Spleen (tissue), 11 donors: ENCODE data around the gene IQCC. TPM values are rescaled to one million over a fixed set of nuclear protein-coding genes. Genes with fewer than 3 reads are reported as not detected.

ENCODE experiments used
- DNase-seq: peaks from one replicate; pipeline ENCODE4 v3.0.0-alpha.2; 2020
- H3K27ac ChIP-seq, 8 donors: fragments of 200-600 bp; sonication (generic) in 7 of 8; 1 replicate in 4 of 8; 2 replicates in 4 of 8; pipeline versions ENCODE4 v1.5.0 to v1.8.0; 2016 to 2021; ENCODE audit warnings: inconsistent platforms in 4 of 8, mild to moderate bottlenecking in 4 of 8, moderate library complexity in 1 of 8
- H3K27me3 ChIP-seq, 7 donors: fragments of 200-600 bp; sonication (generic) in 6 of 7; replicated peaks in 1 of 7; 1 replicate in 4 of 7; 2 replicates in 3 of 7; pipeline versions ENCODE4 v1.5.0 to v1.8.0; 2016 to 2021; ENCODE audit warnings: inconsistent platforms in 3 of 7, mild to moderate bottlenecking in 1 of 7
- H3K36me3 ChIP-seq, 6 donors: fragments of 200-600 bp; sonication (generic) in 5 of 6; 1 replicate in 4 of 6; 2 replicates in 2 of 6; pipeline versions ENCODE4 v1.5.0 to v1.8.0; 2016 to 2021; ENCODE audit warnings: inconsistent platforms in 2 of 6
- H3K4me1 ChIP-seq, 6 donors: fragments of 200-600 bp; sonication (generic) in 5 of 6; 1 replicate in 3 of 6; 2 replicates in 3 of 6; pipeline versions ENCODE4 v1.5.0 to v1.8.0; 2016 to 2021; ENCODE audit warnings: inconsistent platforms in 3 of 6
- H3K4me3 ChIP-seq, 8 donors: fragments of 200-600 bp; sonication (generic) in 7 of 8; 1 replicate in 4 of 8; 2 replicates in 4 of 8; pipeline versions ENCODE4 v1.5.0 to v1.8.0; 2016 to 2021; ENCODE audit warnings: inconsistent platforms in 4 of 8, mild to moderate bottlenecking in 4 of 8, moderate library complexity in 2 of 8
- H3K9me3 ChIP-seq, 8 donors: fragments of 200-600 bp; sonication (generic) in 7 of 8; 1 replicate in 4 of 8; 2 replicates in 4 of 8; pipeline versions ENCODE4 v1.5.0 to v1.8.0; 2016 to 2021; ENCODE audit warnings: inconsistent platforms in 4 of 8
- CTCF ChIP-seq, 11 experiments: fragments of 200-600 bp in 7 of 11; fragments of 450-650 bp in 4 of 11; sonication (generic) in 4 of 11; IDR thresholded peaks in 8 of 11; conservative IDR thresholded peaks in 3 of 11; 1 replicate in 7 of 11; 2 replicates in 4 of 11; pipeline versions ENCODE4 v1.4.0 to v1.8.0; 2016 to 2021; ENCODE audit warnings: antibody characterized with exemption in 11 of 11, inconsistent platforms in 4 of 11, mild to moderate bottlenecking in 1 of 11
- POLR2A ChIP-seq, 3 donors: fragments of 450-650 bp; IDR thresholded peaks; one replicate each; pipeline ENCODE4 v1.5.1; 2017; ENCODE audit warnings: antibody characterized with exemption in 3 of 3, mild to moderate bottlenecking in 1 of 3
- POLR2AphosphoS5 ChIP-seq, 3 donors: sonication (generic); formaldehyde crosslinking; IDR thresholded peaks; one replicate each; pipeline ENCODE4 v1.5.1; 2017; ENCODE audit warnings: antibody characterized with exemption in 3 of 3
- WGBS, 5 donors: extraction: QIAGEN DNeasy Blood & Tissue Kit in 3 of 5; methylation state at CpG; one replicate each; pipeline versions ENCODE4 v1.1.5 to v1.1.7; 2013 to 2018; 5-methylcytosine and 5-hydroxymethylcytosine counted together
- intact Hi-C: fragments of 100-400 bp; cut with DNase I; formaldehyde crosslinking; loops from one replicate; pipeline ENCODE4 v1.15.0; 2023; ENCODE audit warnings: low total_unique reads
- polyA plus RNA-seq, 3 donors: library from polyadenylated mRNA; stranded (reverse); fragments of 200-250 nt; gene quantifications; one replicate each; pipeline ENCODE4 v1.2.1, GENCODE V29; 2013
- total RNA-seq, 7 donors: library from RNA; depleted of rRNA in 3 of 7; stranded (reverse); fragments of >200 nt in 3 of 7; fragmentation: NEBNext Ultra II Directional in 4 of 7; extraction: Animal tissue kit (Norgen Biotek cat#: 25700) in 4 of 7; gene quantifications; one replicate each; pipeline versions ENCODE4 v1.1.0 to v1.2.1, GENCODE V29; 2016 to 2021
- donor health status: healthy with polysubstance abuse.
- donor health status: DM: no; HTN: no; CAD: no; lungs with moderate emphysema.
- donor health status: DM: no; HTN: no; CAD: no.
- donor health status: Bipolar disorder and iron deficiency.
- donor health status: healthy.
- donor health status: DM: no; HTN: no; CAD: no.
- donor health status: DM: yes; HTN: yes; CAD: no.

Gene IQCC
- total and polyA plus RNA-seq, 10 donors: 1.2 to 2.4 (median 1.7) TPM

GRCh38 chr1:32186491-32186890 is 19.0 kb upstream of the IQCC start:
- TF ChIP-seq CTCF (IDR thresholded peaks at IDR 0.05 in 8 of 11, conservative IDR thresholded peaks at IDR 0.05 in 3 of 11) (no peak), POLR2A (IDR thresholded peaks at IDR 0.05) (no peak), POLR2AphosphoS5 (IDR thresholded peaks at IDR 0.05) (no peak)
- H3K9me3 ChIP-seq: no peaks in the 10 kb centered on the region
- H3K36me3 ChIP-seq: peaks cover 4 to 100% (median 87%) of the 10 kb centered on the region in 6 donors
- H3K27ac ChIP-seq: no peak overlapping the region
- intact Hi-C loops: no loop called here
- DNase-seq: no peak
- WGBS, 5 donors: 91 to 97% (median 95%) methylated on average over 2 of the region's 2 CpGs
- H3K27me3 ChIP-seq: no peaks in the 10 kb centered on the region
- peaks cover 11 to 51% (median 42%) of the 10 kb centered on the region in 6 donors for H3K4me1 ChIP-seq
- no peak overlapping the region for H3K4me3 ChIP-seq

- Histone ChIP-seq H3K4me3 (no peak overlapping the region), H3K27ac (no peak overlapping the region), H3K36me3 (peaks cover 4 to 100% (median 92%) of the 10 kb centered on the region in 6 donors), H3K27me3 (no peaks in the 10 kb centered on the region), H3K9me3 (no peaks in the 10 kb centered on the region), H3K4me1 (peaks cover 4 to 37% (median 29%) of the 10 kb centered on the region in 6 donors)
- TF ChIP-seq POLR2A (IDR thresholded peaks at IDR 0.05): no peak
- peak in 1 of 3 donors; percentile 32 for TF ChIP-seq POLR2AphosphoS5 (IDR thresholded peaks at IDR 0.05)
- no peak for TF ChIP-seq CTCF (IDR thresholded peaks at IDR 0.05 in 8 of 11, conservative IDR thresholded peaks at IDR 0.05 in 3 of 11)
- intact Hi-C loops: no loop called here
- 97 to 99% (median 98%) methylated on average over 8 to 9 of the region's 9 CpGs for WGBS, 5 donors
- no peak for DNase-seq
Observed at GRCh38 chr1:32187850-32188249, 17.6 kb upstream of the IQCC start.

GRCh38 chr1:32192220-32192948 is 13.1 kb upstream of the IQCC start:
- H3K4me3 ChIP-seq: no peak overlapping the region
- H3K4me1 ChIP-seq: peaks cover 3 to 27% (median 12%) of the 10 kb centered on the region in 6 donors
- TF ChIP-seq POLR2AphosphoS5 (IDR thresholded peaks at IDR 0.05) (no peak), CTCF (IDR thresholded peaks at IDR 0.05 in 8 of 11, conservative IDR thresholded peaks at IDR 0.05 in 3 of 11) (no peak), POLR2A (IDR thresholded peaks at IDR 0.05) (no peak)
- H3K27me3 ChIP-seq: no peaks in the 10 kb centered on the region
- H3K27ac ChIP-seq: no peak overlapping the region
- intact Hi-C loops: no loop called here
- DNase-seq: no peak
- no peaks in the 10 kb centered on the region for H3K9me3 ChIP-seq
- WGBS, 5 donors: 86 to 98% (median 96%) methylated on average over 8 of the region's 8 CpGs
- H3K36me3 ChIP-seq: peaks cover 12 to 100% (median 97%) of the 10 kb centered on the region in 6 donors

GRCh38 chr1:32194984-32195383 is 10.5 kb upstream of the IQCC start:
- intact Hi-C loops: no loop called here
- no peak overlapping the region for H3K4me3 ChIP-seq
- peak; percentile 49 for DNase-seq
- TF ChIP-seq POLR2AphosphoS5 (IDR thresholded peaks at IDR 0.05) (peak in 2 of 3 donors; percentile 14 to 49), POLR2A (IDR thresholded peaks at IDR 0.05) (no peak), CTCF (IDR thresholded peaks at IDR 0.05 in 8 of 11, conservative IDR thresholded peaks at IDR 0.05 in 3 of 11) (no peak)
- H3K4me1 ChIP-seq: peaks cover 3 to 36% (median 16%) of the 10 kb centered on the region in 6 donors
- 90 to 100% (median 97%) methylated on average over 3 to 6 of the region's 6 CpGs for WGBS, 5 donors
- H3K27ac ChIP-seq: no peak overlapping the region
- peaks cover 10 to 88% (median 75%) of the 10 kb centered on the region in 6 donors for H3K36me3 ChIP-seq
- H3K27me3 ChIP-seq: no peaks in the 10 kb centered on the region
- H3K9me3 ChIP-seq: no peaks in the 10 kb centered on the region
